Measurements from ENCODE around the gene SLC15A1.

- TF ChIP-seq EZH2 (IDR thresholded peaks at IDR 0.05; ENCODE audit: borderline replicate concordance, insufficient read depth, low read length, poor library complexity, severe bottlenecking) (no peak), CTCF (IDR thresholded peaks at IDR 0.05; ENCODE audit: poor library complexity, severe bottlenecking) (no peak), TAF1 (IDR thresholded peaks at IDR 0.05; ENCODE audit: low read depth) (no peak), EP300 (conservative IDR thresholded peaks at IDR 0.05; ENCODE audit: poor library complexity, severe bottlenecking) (no peak)
- TF ChIP-seq, protein P1, sequence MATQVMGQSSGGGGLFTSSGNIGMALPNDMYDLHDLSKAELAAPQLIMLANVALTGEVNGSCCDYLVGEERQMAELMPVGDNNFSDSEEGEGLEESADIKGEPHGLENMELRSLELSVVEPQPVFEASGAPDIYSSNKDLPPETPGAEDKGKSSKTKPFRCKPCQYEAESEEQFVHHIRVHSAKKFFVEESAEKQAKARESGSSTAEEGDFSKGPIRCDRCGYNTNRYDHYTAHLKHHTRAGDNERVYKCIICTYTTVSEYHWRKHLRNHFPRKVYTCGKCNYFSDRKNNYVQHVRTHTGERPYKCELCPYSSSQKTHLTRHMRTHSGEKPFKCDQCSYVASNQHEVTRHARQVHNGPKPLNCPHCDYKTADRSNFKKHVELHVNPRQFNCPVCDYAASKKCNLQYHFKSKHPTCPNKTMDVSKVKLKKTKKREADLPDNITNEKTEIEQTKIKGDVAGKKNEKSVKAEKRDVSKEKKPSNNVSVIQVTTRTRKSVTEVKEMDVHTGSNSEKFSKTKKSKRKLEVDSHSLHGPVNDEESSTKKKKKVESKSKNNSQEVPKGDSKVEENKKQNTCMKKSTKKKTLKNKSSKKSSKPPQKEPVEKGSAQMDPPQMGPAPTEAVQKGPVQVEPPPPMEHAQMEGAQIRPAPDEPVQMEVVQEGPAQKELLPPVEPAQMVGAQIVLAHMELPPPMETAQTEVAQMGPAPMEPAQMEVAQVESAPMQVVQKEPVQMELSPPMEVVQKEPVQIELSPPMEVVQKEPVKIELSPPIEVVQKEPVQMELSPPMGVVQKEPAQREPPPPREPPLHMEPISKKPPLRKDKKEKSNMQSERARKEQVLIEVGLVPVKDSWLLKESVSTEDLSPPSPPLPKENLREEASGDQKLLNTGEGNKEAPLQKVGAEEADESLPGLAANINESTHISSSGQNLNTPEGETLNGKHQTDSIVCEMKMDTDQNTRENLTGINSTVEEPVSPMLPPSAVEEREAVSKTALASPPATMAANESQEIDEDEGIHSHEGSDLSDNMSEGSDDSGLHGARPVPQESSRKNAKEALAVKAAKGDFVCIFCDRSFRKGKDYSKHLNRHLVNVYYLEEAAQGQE (IDR thresholded peaks at IDR 0.05; ENCODE audit: borderline replicate concordance) = no peak
Observed at GRCh38 chr13:98741741-98742435, 10.6 kb downstream of the SLC15A1 start.

Measured in neural cell (in vitro differentiated cells).